Naive thymus-derived CD4-positive, alpha-beta T cell (primary cell): ENCODE measurements around the gene APP. TPM values are rescaled to one million over a fixed set of nuclear protein-coding genes. Genes with fewer than 3 reads are reported as not detected.
A peak's percentile ranks its signal among the peaks of the same experiment; 100 is the strongest.

ENCODE experiments used
- ATAC-seq: fragments of 150-1000 bp; cut with Tn5 transposase; 2 replicates; pipeline ENCODE4 v1.10.0; 2021; ENCODE audit warnings: mild to moderate bottlenecking, moderate library complexity
- CTCF ChIA-PET: fragments of 350-600 bp; sonication (Branson Sonifier 250); formaldehyde crosslinking; loops from one replicate; lab custom pipeline; 2021; ENCODE audit warnings: antibody characterized with exemption; lab: Charles Lee
- POLR2A ChIA-PET: fragments of 350-600 bp; sonication (Branson Sonifier 250); formaldehyde crosslinking; loops from one replicate; lab custom pipeline; 2021; ENCODE audit warnings: antibody characterized with exemption, inconsistent platforms; lab: Charles Lee
- DNase-seq, 9 donors: peaks; one replicate each; pipeline versions ENCODE4 v3.0.0 to v3.0.0-alpha.2; 2020 to 2022; ENCODE audit warnings: mixed read lengths in 1 of 9
- H3K27ac ChIP-seq: one replicate; pipeline ENCODE4 v1.7.0; 2013; ENCODE audit warnings: mild to moderate bottlenecking, low read depth, low read length, moderate library complexity
- H3K27me3 ChIP-seq, 2 donors: one replicate each; pipeline ENCODE4 v1.7.0; 2013; ENCODE audit warnings: low read length in 2 of 2, mild to moderate bottlenecking in 2 of 2, moderate library complexity in 2 of 2; ENCODE audit not compliant: control insufficient read depth in 2 of 2, insufficient read depth in 2 of 2
- H3K36me3 ChIP-seq, 3 experiments: 1 replicate in 2 of 3; 2 replicates in 1 of 3; pipeline ENCODE4 v1.7.0; 2013; ENCODE audit warnings: low read length in 3 of 3, mild to moderate bottlenecking in 3 of 3, moderate library complexity in 1 of 3; ENCODE audit not compliant: insufficient read depth in 3 of 3, control insufficient read depth in 2 of 3
- H3K4me1 ChIP-seq, 2 donors: one replicate each; pipeline ENCODE4 v1.7.0; 2013; ENCODE audit warnings: low read length in 2 of 2, mild to moderate bottlenecking in 2 of 2, moderate library complexity in 1 of 2; ENCODE audit not compliant: control insufficient read depth in 2 of 2, insufficient read depth in 2 of 2
- H3K4me3 ChIP-seq: 2 replicates; pipeline ENCODE4 v1.7.0; 2013; ENCODE audit warnings: mild to moderate bottlenecking, low read length
- H3K9me3 ChIP-seq, 3 experiments: 1 replicate in 2 of 3; 2 replicates in 1 of 3; pipeline ENCODE4 v1.7.0; 2013; ENCODE audit warnings: low read length in 3 of 3; ENCODE audit not compliant: control insufficient read depth in 2 of 3
- H3K27ac Mint-ChIP-seq, 9 donors: one replicate each; pipeline ENCODE4 v1.8.0; 2020 to 2022; ENCODE audit warnings: mixed read lengths in 9 of 9, mild to moderate bottlenecking in 8 of 9, moderate library complexity in 5 of 9, inconsistent platforms in 2 of 9
- H3K27me3 Mint-ChIP-seq, 5 donors: one replicate each; pipeline ENCODE4 v1.8.0; 2021 to 2022; ENCODE audit warnings: mixed read lengths in 5 of 5, mild to moderate bottlenecking in 1 of 5
- H3K36me3 Mint-ChIP-seq, 5 donors: one replicate each; pipeline ENCODE4 v1.8.0; 2020 to 2022; ENCODE audit warnings: mixed read lengths in 5 of 5, mild to moderate bottlenecking in 3 of 5, inconsistent platforms in 1 of 5
- H3K4me1 Mint-ChIP-seq, 7 donors: one replicate each; pipeline ENCODE4 v1.8.0; 2020 to 2022; ENCODE audit warnings: mixed read lengths in 7 of 7, mild to moderate bottlenecking in 3 of 7, inconsistent platforms in 1 of 7
- H3K4me3 Mint-ChIP-seq, 10 donors: one replicate each; pipeline ENCODE4 v1.8.0; 2020 to 2022; ENCODE audit warnings: mild to moderate bottlenecking in 10 of 10, mixed read lengths in 10 of 10, moderate library complexity in 6 of 10, inconsistent platforms in 2 of 10
- H3K9me3 Mint-ChIP-seq, 11 donors: one replicate each; pipeline ENCODE4 v1.8.0; 2020 to 2022; ENCODE audit warnings: mixed read lengths in 11 of 11, mild to moderate bottlenecking in 4 of 11, inconsistent platforms in 1 of 11, moderate library complexity in 1 of 11
- intact Hi-C, 2 donors: fragments of 100-400 bp; cut with micrococcal nuclease; formaldehyde crosslinking; loops; one replicate each; pipeline ENCODE4 v1.15.1; 2023
- polyA plus RNA-seq, 2 donors: library from polyadenylated mRNA; unstranded; fragments of 300-500 nt; fragmentation: Illumina TruSeq; gene quantifications; one replicate each; pipeline ENCODE4 v1.2.3, GENCODE V29; 2021
- total RNA-seq, 6 experiments: library from RNA in 5 of 6; stranded (reverse) in 5 of 6; gene quantifications; 1 replicate in 5 of 6; 2 replicates in 1 of 6; pipeline ENCODE4 v1.2.3 and lab custom pipeline; 2021 to 2026

Gene APP
- total and polyA plus RNA-seq, 7 experiments from 2014 or later: 19.8 to 68.0 (median 54.9) TPM

DNA sequence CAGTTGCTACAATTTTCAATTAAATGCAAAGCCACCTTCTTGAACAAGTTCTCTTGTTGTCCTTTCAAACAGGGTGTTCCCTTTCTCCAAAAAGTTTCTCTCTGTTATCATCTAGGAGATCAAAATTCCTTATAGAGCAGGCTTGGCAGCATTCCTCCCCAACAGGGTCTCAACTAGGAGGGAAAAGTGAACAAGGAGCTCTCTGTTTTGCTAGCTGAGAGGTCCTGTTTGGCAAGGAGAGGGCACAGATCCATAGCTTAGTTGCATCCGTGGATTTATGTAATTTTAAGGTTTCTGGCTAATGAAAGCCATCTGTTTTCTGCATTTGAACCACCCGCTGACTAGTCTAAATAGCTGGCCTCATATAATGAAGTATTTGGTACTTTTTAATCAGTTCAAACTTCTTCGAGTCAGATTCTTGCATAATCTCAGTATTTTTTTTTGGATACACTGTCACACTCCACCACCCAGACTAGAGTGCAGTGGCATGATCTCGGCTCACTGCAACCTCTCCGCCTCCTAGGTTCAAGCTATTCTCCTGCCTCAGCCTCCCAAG lies 54.0 kb downstream of the APP start:
- Mint-ChIP-seq H3K27me3 (no peaks in the 10 kb centered on the region), H3K9me3 (peaks cover 0 to 1% (median 0%) of the 10 kb centered on the region in 11 donors), H3K4me1 (peaks cover 5 to 45% (median 17%) of the 10 kb centered on the region in 7 donors), H3K4me3 (no peak overlapping the region), H3K27ac (no peak overlapping the region), H3K36me3 (peaks cover 0 to 14% (median 0%) of the 10 kb centered on the region in 5 donors)
- no peak for ATAC-seq
- Histone ChIP-seq H3K27ac (no peak overlapping the region), H3K4me1 (peaks cover 0 to 4% of the 10 kb centered on the region in 2 donors), H3K27me3 (no peaks in the 10 kb centered on the region), H3K4me3 (no peak overlapping the region), H3K9me3 (no peaks in the 10 kb centered on the region), H3K36me3 (no peaks in the 10 kb centered on the region)
- ChIA-PET POLR2A (interaction anchor here (0.7 kb wide), 1 partner anchor 51 kb away, joined by 3 read pairs; no protein-coding TSS in a partner anchor), CTCF (no interaction called here)
- no peak for DNase-seq
- intact Hi-C loops: no loop called here

DNA sequence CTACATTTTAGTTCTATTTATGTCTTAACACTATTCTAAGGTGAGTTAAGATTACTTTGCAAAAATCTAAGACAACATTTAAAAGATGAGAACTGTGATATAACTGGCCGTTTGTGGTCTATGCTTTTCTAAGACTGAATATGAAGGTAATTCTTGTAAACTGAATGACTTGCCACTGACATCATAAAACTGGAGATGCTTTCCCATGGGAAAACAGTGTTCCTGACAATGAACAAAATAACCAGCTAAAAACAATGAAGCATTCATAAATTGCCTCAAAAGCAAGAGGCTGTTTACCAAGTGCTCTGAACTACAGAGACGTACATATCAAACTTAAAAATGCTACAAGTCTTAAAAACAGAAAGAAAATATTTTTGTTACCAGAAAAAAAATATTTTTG lies 54.7 kb downstream of the APP start:
- Histone ChIP-seq H3K4me1 (peaks cover 0 to 4% of the 10 kb centered on the region in 2 donors), H3K9me3 (no peaks in the 10 kb centered on the region), H3K4me3 (no peak overlapping the region), H3K27me3 (no peaks in the 10 kb centered on the region), H3K36me3 (no peaks in the 10 kb centered on the region), H3K27ac (no peak overlapping the region)
- DNase-seq: no peak
- no peak for ATAC-seq
- H3K9me3 Mint-ChIP-seq: peaks cover 0 to 1% (median 0%) of the 10 kb centered on the region in 11 donors
- H3K4me3 Mint-ChIP-seq: no peak overlapping the region
- POLR2A ChIA-PET: no interaction called here
- H3K4me1 Mint-ChIP-seq: peaks cover 5 to 44% (median 17%) of the 10 kb centered on the region in 7 donors
- no peaks in the 10 kb centered on the region for H3K27me3 Mint-ChIP-seq
- peak overlapping the region in 1 of 9 donors; percentile 9 for H3K27ac Mint-ChIP-seq
- intact Hi-C loops: no loop called here
- CTCF ChIA-PET: no interaction called here
- peaks cover 0 to 20% (median 6%) of the 10 kb centered on the region in 5 donors for H3K36me3 Mint-ChIP-seq

GRCh38 chr21:26115305-26115704 lies 55.3 kb downstream of the APP start:
- peaks cover 3 to 41% (median 17%) of the 10 kb centered on the region in 7 donors for H3K4me1 Mint-ChIP-seq
- ATAC-seq: no peak
- H3K9me3 ChIP-seq: no peaks in the 10 kb centered on the region
- ChIA-PET POLR2A (no interaction called here), CTCF (no interaction called here)
- H3K4me3 Mint-ChIP-seq: no peak overlapping the region
- peak overlapping the region in 1 of 9 donors; percentile 4 for H3K27ac Mint-ChIP-seq
- H3K27me3 ChIP-seq: no peaks in the 10 kb centered on the region
- DNase-seq: peak in 2 of 9 donors; percentile 1 to 4
- no peaks in the 10 kb centered on the region for H3K36me3 ChIP-seq
- peaks cover 0 to 24% (median 8%) of the 10 kb centered on the region in 5 donors for H3K36me3 Mint-ChIP-seq
- no peaks in the 10 kb centered on the region for H3K27me3 Mint-ChIP-seq
- H3K27ac ChIP-seq: no peak overlapping the region
- H3K9me3 Mint-ChIP-seq: peaks cover 0 to 1% (median 0%) of the 10 kb centered on the region in 11 donors
- peaks cover 0 to 4% of the 10 kb centered on the region in 2 donors for H3K4me1 ChIP-seq
- intact Hi-C loops: no loop called here
- H3K4me3 ChIP-seq: no peak overlapping the region

- Histone ChIP-seq H3K36me3 (peaks cover 0 to 7% (median 0%) of the 10 kb centered on the region in 3 experiments), H3K4me3 (no peak overlapping the region), H3K27me3 (no peaks in the 10 kb centered on the region), H3K27ac (no peak overlapping the region), H3K9me3 (no peaks in the 10 kb centered on the region), H3K4me1 (peaks cover 0 to 4% of the 10 kb centered on the region in 2 donors)
- CTCF ChIA-PET: no interaction called here
- ATAC-seq (no peak), DNase-seq (no peak)
- Mint-ChIP-seq H3K4me3 (no peak overlapping the region), H3K9me3 (peaks cover 0 to 1% (median 0%) of the 10 kb centered on the region in 11 donors), H3K27me3 (no peaks in the 10 kb centered on the region), H3K36me3 (peaks cover 2 to 36% (median 19%) of the 10 kb centered on the region in 5 donors), H3K27ac (no peak overlapping the region), H3K4me1 (peaks cover 3 to 33% (median 17%) of the 10 kb centered on the region in 7 donors)
- POLR2A ChIA-PET: no interaction called here
- intact Hi-C loops: no loop called here
Measured at GRCh38 chr21:26112975-26113374, 57.6 kb downstream of the APP start.

DNA sequence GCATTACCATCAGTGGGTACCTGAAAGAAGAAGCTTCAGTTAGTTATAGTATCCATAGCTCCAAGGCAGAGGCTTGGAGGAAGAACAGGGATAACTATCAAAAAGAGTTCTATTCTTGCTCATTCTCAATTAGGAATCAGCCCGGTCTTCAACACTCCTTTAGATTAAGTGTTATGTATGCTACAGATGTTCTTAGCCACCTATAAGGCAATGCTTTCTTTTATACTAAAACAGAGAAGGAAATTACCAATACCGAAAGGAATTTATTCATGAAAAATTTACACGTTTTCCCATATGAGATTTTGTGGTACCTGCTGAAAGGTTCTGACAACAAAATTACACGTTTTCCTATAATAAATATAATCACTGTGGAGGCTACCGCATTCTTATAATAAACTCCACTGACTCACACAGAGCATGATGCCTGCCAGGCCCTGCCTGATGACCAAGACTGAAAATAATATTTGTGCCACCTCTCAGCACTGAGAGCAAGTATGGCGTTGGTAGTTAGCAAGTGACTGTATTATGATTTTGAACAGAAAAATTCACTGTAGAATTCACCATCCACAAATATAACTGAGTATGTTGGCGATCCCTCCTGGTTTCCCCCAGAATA lies 58.3 kb downstream of the APP start:
- Mint-ChIP-seq H3K27me3 (no peaks in the 10 kb centered on the region), H3K4me3 (no peak overlapping the region), H3K36me3 (peaks cover 2 to 36% (median 25%) of the 10 kb centered on the region in 5 donors), H3K27ac (no peak overlapping the region), H3K4me1 (peaks cover 5 to 33% (median 18%) of the 10 kb centered on the region in 7 donors), H3K9me3 (peaks cover 0 to 1% (median 0%) of the 10 kb centered on the region in 11 donors)
- ATAC-seq (no peak), DNase-seq (no peak)
- Histone ChIP-seq H3K36me3 (peaks cover 0 to 12% (median 0%) of the 10 kb centered on the region in 3 experiments), H3K4me1 (peaks cover 0 to 4% of the 10 kb centered on the region in 2 donors), H3K27me3 (no peaks in the 10 kb centered on the region), H3K27ac (no peak overlapping the region), H3K9me3 (no peaks in the 10 kb centered on the region), H3K4me3 (no peak overlapping the region)
- POLR2A ChIA-PET: no interaction called here
- CTCF ChIA-PET: no interaction called here
- intact Hi-C loops: no loop called here

DNA sequence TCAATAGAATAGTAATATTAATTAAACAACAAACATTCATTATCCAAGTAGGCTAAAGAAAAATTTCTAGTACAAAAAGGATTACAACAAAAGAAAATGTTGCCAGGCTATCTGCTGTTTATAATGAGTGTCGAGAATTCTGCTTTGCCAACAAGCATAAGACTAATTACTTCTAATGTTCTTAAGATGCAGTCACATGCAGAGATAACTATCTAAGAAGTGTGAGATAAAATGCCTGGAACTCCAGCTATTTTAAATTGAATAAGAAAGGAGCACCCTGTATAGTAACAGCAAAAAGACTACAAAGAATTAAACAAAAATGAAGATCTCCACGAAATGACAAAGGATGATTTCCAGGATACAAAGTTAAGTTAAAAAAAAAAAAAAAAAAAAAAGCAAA lies 59.9 kb downstream of the APP start:
- no peaks in the 10 kb centered on the region for H3K27me3 Mint-ChIP-seq
- H3K27ac Mint-ChIP-seq: no peak overlapping the region
- H3K9me3 ChIP-seq: no peaks in the 10 kb centered on the region
- CTCF ChIA-PET: no interaction called here
- H3K9me3 Mint-ChIP-seq: peaks cover 0 to 2% (median 0%) of the 10 kb centered on the region in 11 donors
- no peak overlapping the region for H3K4me3 ChIP-seq
- H3K27me3 ChIP-seq: no peaks in the 10 kb centered on the region
- H3K36me3 ChIP-seq: peaks cover 0 to 12% (median 0%) of the 10 kb centered on the region in 3 experiments
- POLR2A ChIA-PET: no interaction called here
- DNase-seq (no peak), ATAC-seq (no peak)
- intact Hi-C loops: no loop called here
- no peak overlapping the region for H3K27ac ChIP-seq
- H3K36me3 Mint-ChIP-seq: peaks cover 4 to 45% (median 36%) of the 10 kb centered on the region in 5 donors
- peaks cover 0 to 4% of the 10 kb centered on the region in 2 donors for H3K4me1 ChIP-seq
- H3K4me3 Mint-ChIP-seq: no peak overlapping the region
- peaks cover 3 to 27% (median 9%) of the 10 kb centered on the region in 7 donors for H3K4me1 Mint-ChIP-seq
